ENCODE measurements around the gene GALNT18.

Gene GALNT18

GRCh38 chr11:11347592-11347991 is 274.2 kb downstream of the GALNT18 start:
- TF ChIP-seq CTCF (IDR thresholded peaks at IDR 0.05; ENCODE audit: low read depth, low read length, missing control alignments), result no peak
- in situ Hi-C loops (cut with HindIII; ENCODE audit: low sequenced_read_pairs), result no loop called here
- no peak overlapping the region for H3K4me3 ChIP-seq (ENCODE audit: low read depth, low read length)
- no peak for DNase-seq (ENCODE audit: low read depth)

GRCh38 chr11:11346303-11346702 is 275.5 kb downstream of the GALNT18 start:
- DNase-seq (ENCODE audit: low read depth), result no peak
- H3K4me3 ChIP-seq (ENCODE audit: low read depth, low read length), result no peak overlapping the region
- TF ChIP-seq CTCF (IDR thresholded peaks at IDR 0.05; ENCODE audit: low read depth, low read length, missing control alignments), result no peak
- in situ Hi-C loops (cut with HindIII; ENCODE audit: low sequenced_read_pairs), result no loop called here

GRCh38 chr11:11345099-11345498 is 276.7 kb downstream of the GALNT18 start:
- TF ChIP-seq CTCF (IDR thresholded peaks at IDR 0.05; ENCODE audit: low read depth, low read length, missing control alignments), result no peak
- in situ Hi-C loops (cut with HindIII; ENCODE audit: low sequenced_read_pairs), result no loop called here
- H3K4me3 ChIP-seq (ENCODE audit: low read depth, low read length), result no peak overlapping the region
- no peak for DNase-seq (ENCODE audit: low read depth)

GRCh38 chr11:11344045-11344444 is 277.8 kb downstream of the GALNT18 start:
- TF ChIP-seq CTCF (IDR thresholded peaks at IDR 0.05; ENCODE audit: low read depth, low read length, missing control alignments), result no peak
- in situ Hi-C loops (cut with HindIII; ENCODE audit: low sequenced_read_pairs), result no loop called here
- H3K4me3 ChIP-seq (ENCODE audit: low read depth, low read length), result no peak overlapping the region
- DNase-seq (ENCODE audit: low read depth), result no peak

GRCh38 chr11:11338304-11338703 is 283.5 kb downstream of the GALNT18 start:
- no peak for DNase-seq (ENCODE audit: low read depth)
- in situ Hi-C loops (cut with HindIII; ENCODE audit: low sequenced_read_pairs), result no loop called here
- H3K4me3 ChIP-seq (ENCODE audit: low read depth, low read length), result no peak overlapping the region
- TF ChIP-seq CTCF (IDR thresholded peaks at IDR 0.05; ENCODE audit: low read depth, low read length, missing control alignments), result no peak

- no peak for DNase-seq (ENCODE audit: low read depth)
- in situ Hi-C loops (cut with HindIII; ENCODE audit: low sequenced_read_pairs), result no loop called here
- H3K4me3 ChIP-seq (ENCODE audit: low read depth, low read length), result no peak overlapping the region
- TF ChIP-seq CTCF (IDR thresholded peaks at IDR 0.05; ENCODE audit: low read depth, low read length, missing control alignments), result no peak
Observed at GRCh38 chr11:11336664-11337063, 285.1 kb downstream of the GALNT18 start.

GRCh38 chr11:11335043-11335442 is 286.8 kb downstream of the GALNT18 start:
- no peak overlapping the region for H3K4me3 ChIP-seq (ENCODE audit: low read depth, low read length)
- no peak for TF ChIP-seq CTCF (IDR thresholded peaks at IDR 0.05; ENCODE audit: low read depth, low read length, missing control alignments)
- in situ Hi-C loops (cut with HindIII; ENCODE audit: low sequenced_read_pairs), result no loop called here
- DNase-seq (ENCODE audit: low read depth), result no peak

Data from astrocyte of the cerebellum (primary cell).